Heart left ventricle (tissue), 13 donors: ENCODE measurements around the gene KCNQ1.

Experiments used
- CTCF ChIP-seq, 12 donors: fragments of 200-600 bp; sonication (generic) in 4 of 12; IDR thresholded peaks; one replicate each; pipeline versions ENCODE4 v1.5.0 to v1.8.0; 2018 to 2022; ENCODE audit warnings: antibody characterized with exemption in 12 of 12, mild to moderate bottlenecking in 5 of 12
- POLR2A ChIP-seq, 2 donors: fragments of 450-650 bp; IDR thresholded peaks; one replicate each; pipeline ENCODE4 v1.6.1; 2017; ENCODE audit warnings: antibody characterized with exemption in 2 of 2, mild to moderate bottlenecking in 2 of 2, moderate library complexity in 2 of 2
- donor health status: ischemic (EF 13 %, LVEDD 7.1; RV severe dilation, severe dysfunction).
- donor health status: DM: no; HTN: yes; CAD: no.
- donor health status: DM: no; HTN: no; CAD: no.
- donor health status: ischemic (EF 25% LVEDD 6.9; RV normal size, moderate dysfunction).
- donor health status: ischemic (EF 25% LVEDD 5.7; RV mildly dilated, moderate dysfunction).
- donor health status: ischemic (EF 35%, LVEDD 5.7; RV mildly dilated, moderate dysfunction).
- donor health status: nonischemic (EF 11% LVEDD 7.7; RV severe dilation, severe dysfunction).
- donor health status: DM: yes; HTN: yes; CAD: no.
- donor health status: PGD.
- donor health status: ischemic (EF 29% LVEDD 5.4; RV normal size, mild dysfunction).
- donor health status: nonischemic (EF 23%, LVEDD 6.1; RV moderate dilation, normal function).

GRCh38 chr11:2893935-2894334, 449.1 kb downstream of the KCNQ1 start:
- TF ChIP-seq CTCF (IDR thresholded peaks at IDR 0.05) (no peak), POLR2A (IDR thresholded peaks at IDR 0.05) (no peak)
